H9 (cell line): ENCODE data around the gene CHN2. TPM values are rescaled to one million over a fixed set of nuclear protein-coding genes. Genes with fewer than 3 reads are reported as not detected.

ENCODE experiments used
- DNase-seq: peaks from one replicate; pipeline ENCODE4 v3.0.0-alpha.2; 2017
- H2AFZ ChIP-seq: one replicate; pipeline ENCODE4 v1.6.1; 2013; ENCODE audit warnings: mild to moderate bottlenecking, low read length, control low read depth, moderate library complexity
- H2AK5ac ChIP-seq: 2 replicates; pipeline ENCODE4 v1.6.1; 2013; ENCODE audit warnings: low read length, control low read depth, mixed read lengths; ENCODE audit not compliant: insufficient read length
- H2BK120ac ChIP-seq: one replicate; pipeline ENCODE4 v1.6.1; 2013; ENCODE audit warnings: low read depth, mild to moderate bottlenecking, low read length, control low read depth, inconsistent platforms; ENCODE audit not compliant: poor library complexity, severe bottlenecking
- H2BK12ac ChIP-seq: 2 replicates; pipeline ENCODE4 v1.6.1; 2013; ENCODE audit warnings: low read length, control low read depth, mixed read lengths, low read depth; ENCODE audit not compliant: insufficient read length
- H2BK15ac ChIP-seq: 2 replicates; pipeline ENCODE4 v1.6.1; 2013; ENCODE audit warnings: low read depth, low read length, control low read depth
- H2BK20ac ChIP-seq: one replicate; pipeline ENCODE4 v1.6.1; 2013; ENCODE audit warnings: low read depth, mild to moderate bottlenecking, low read length, control low read depth, inconsistent platforms; ENCODE audit not compliant: poor library complexity, severe bottlenecking
- H2BK5ac ChIP-seq: 2 replicates; pipeline ENCODE4 v1.6.1; 2013; ENCODE audit warnings: low read length, control low read depth, mixed read lengths; ENCODE audit not compliant: insufficient read length
- H3K14ac ChIP-seq: 2 replicates; pipeline ENCODE4 v1.6.1; 2013; ENCODE audit warnings: low read length, control low read depth; ENCODE audit not compliant: insufficient read depth
- H3K18ac ChIP-seq: 2 replicates; pipeline ENCODE4 v1.6.1; 2013; ENCODE audit warnings: low read depth, mild to moderate bottlenecking, mixed read lengths, low read length, control low read depth; ENCODE audit not compliant: insufficient read length
- H3K23ac ChIP-seq: 2 replicates; pipeline ENCODE4 v1.6.1; 2013; ENCODE audit warnings: low read length, control low read depth, mixed read lengths, low read depth; ENCODE audit not compliant: insufficient read length
- H3K23me2 ChIP-seq: 2 replicates; pipeline ENCODE4 v1.6.1; 2013; ENCODE audit warnings: low read depth, mild to moderate bottlenecking, mixed read lengths, low read length, control low read depth; ENCODE audit not compliant: insufficient read length, poor library complexity, severe bottlenecking
- H3K27ac ChIP-seq: 2 replicates; pipeline ENCODE4 v1.5.1; 2013; ENCODE audit warnings: low read length, control low read depth, mixed read lengths, low read depth; ENCODE audit not compliant: insufficient read length
- H3K27me3 ChIP-seq: 2 replicates; pipeline ENCODE4 v1.6.1; 2013; ENCODE audit warnings: low read length, control low read depth, inconsistent platforms; ENCODE audit not compliant: insufficient read depth
- H3K4ac ChIP-seq: 2 replicates; pipeline ENCODE4 v1.6.1; 2013; ENCODE audit warnings: low read depth, mild to moderate bottlenecking, control low read depth, inconsistent platforms, low read length, moderate library complexity
- H3K4me1 ChIP-seq: 2 replicates; pipeline ENCODE4 v1.6.1; 2013; ENCODE audit warnings: low read length, control low read depth, inconsistent platforms; ENCODE audit not compliant: insufficient read depth
- H3K4me2 ChIP-seq: 2 replicates; pipeline ENCODE4 v1.6.1; 2013; ENCODE audit warnings: low read length, control low read depth, mixed read lengths; ENCODE audit not compliant: insufficient read length, insufficient read depth
- H3K56ac ChIP-seq: 2 replicates; pipeline ENCODE4 v1.6.1; 2013; ENCODE audit warnings: low read depth, mild to moderate bottlenecking, mixed read lengths, low read length, control low read depth; ENCODE audit not compliant: insufficient read length
- H3K79me1 ChIP-seq: 2 replicates; pipeline ENCODE4 v1.6.1; 2013; ENCODE audit warnings: low read depth, mild to moderate bottlenecking, moderate library complexity, low read length, control low read depth, inconsistent platforms; ENCODE audit not compliant: insufficient read depth, poor library complexity, severe bottlenecking
- H3K79me2 ChIP-seq: 2 replicates; pipeline ENCODE4 v1.6.1; 2013; ENCODE audit warnings: low read length, control low read depth, inconsistent platforms; ENCODE audit not compliant: insufficient read depth
- H3K9ac ChIP-seq: 2 replicates; pipeline ENCODE4 v1.6.1; 2013; ENCODE audit warnings: low read length, control low read depth, mixed read lengths; ENCODE audit not compliant: insufficient read length; ENCODE audit errors: extremely low read depth
- H3K9me3 ChIP-seq: one replicate; pipeline ENCODE4 v1.6.1; 2013; ENCODE audit warnings: low read depth, low read length, inconsistent platforms; ENCODE audit not compliant: control insufficient read depth
- H3T11ph ChIP-seq: one replicate; pipeline ENCODE4 v1.6.1; 2013; ENCODE audit warnings: mild to moderate bottlenecking, low read length, control low read depth, inconsistent platforms
- H4K20me1 ChIP-seq: one replicate; pipeline ENCODE4 v1.6.1; 2013; ENCODE audit not compliant: control insufficient read depth, insufficient read length, insufficient read depth
- H4K5ac ChIP-seq: 2 replicates; pipeline ENCODE4 v1.6.1; 2013; ENCODE audit warnings: low read depth, mild to moderate bottlenecking, mixed read lengths, low read length, control low read depth; ENCODE audit not compliant: insufficient read length
- H4K8ac ChIP-seq: replicated peaks from 2 replicates; pipeline ENCODE4 v1.6.1; 2013; ENCODE audit warnings: low read length, control low read depth, mixed read lengths, low read depth; ENCODE audit not compliant: insufficient read length
- H4K91ac ChIP-seq: 2 replicates; pipeline ENCODE4 v1.6.1; 2013; ENCODE audit warnings: low read depth, mild to moderate bottlenecking, moderate library complexity, mixed read lengths, low read length, control low read depth; ENCODE audit not compliant: insufficient read length
- H3K27ac Mint-ChIP-seq, 3 experiments: 2 replicates in 2 of 3; 3 replicates in 1 of 3; pipeline ENCODE4 v1.8.0; 2020 to 2021; ENCODE audit warnings: mixed read lengths in 3 of 3, mild to moderate bottlenecking in 1 of 3, moderate library complexity in 1 of 3
- H3K27me3 Mint-ChIP-seq: 2 replicates; pipeline ENCODE4 v1.8.0; 2021; ENCODE audit warnings: low read depth, mild to moderate bottlenecking, moderate library complexity, mixed read lengths
- H3K36me3 Mint-ChIP-seq, 3 experiments: 2 replicates in 2 of 3; 3 replicates in 1 of 3; pipeline ENCODE4 v1.8.0; 2020 to 2021; ENCODE audit warnings: low read depth in 3 of 3, mixed read lengths in 3 of 3; ENCODE audit not compliant: insufficient read depth in 1 of 3
- H3K4me1 Mint-ChIP-seq, 2 experiments: 2 replicates each; pipeline ENCODE4 v1.8.0; 2020; ENCODE audit warnings: mixed read lengths in 2 of 2
- H3K4me3 Mint-ChIP-seq, 2 experiments: 2 replicates in 1 of 2; 3 replicates in 1 of 2; pipeline ENCODE4 v1.8.0; 2020 to 2021; ENCODE audit warnings: mild to moderate bottlenecking in 2 of 2, mixed read lengths in 2 of 2, moderate library complexity in 1 of 2
- H3K9me3 Mint-ChIP-seq, 2 experiments: 2 replicates in 1 of 2; 3 replicates in 1 of 2; pipeline ENCODE4 v1.8.0; 2020; ENCODE audit warnings: mild to moderate bottlenecking in 2 of 2, mixed read lengths in 2 of 2, moderate library complexity in 1 of 2
- WGBS: extraction: QIAGEN DNeasy Blood & Tissue Kit; methylation state at CpG from one replicate; pipeline ENCODE4 v1.1.7; 2013; ENCODE audit warnings: missing lambda C conversion rate, low lambda C conversion rate, mixed read lengths; ENCODE audit not compliant: insufficient read length; ENCODE audit errors: extremely low coverage; 5-methylcytosine and 5-hydroxymethylcytosine counted together
- total RNA-seq: library from RNA; stranded (reverse); gene quantifications from 2 replicates; pipeline ENCODE4 v1.2.1, GENCODE V29; 2021
- TF ChIP-seq, protein P1 (sequence below): fragments of 200-600 bp; sonication (generic); conservative IDR thresholded peaks from 3 replicates; pipeline ENCODE4 v1.8.0; 2021; ENCODE audit warnings: antibody characterized with exemption, mild to moderate bottlenecking

Gene CHN2
- total RNA-seq, 1 experiment from 2014 or later: 3.3 TPM

DNA sequence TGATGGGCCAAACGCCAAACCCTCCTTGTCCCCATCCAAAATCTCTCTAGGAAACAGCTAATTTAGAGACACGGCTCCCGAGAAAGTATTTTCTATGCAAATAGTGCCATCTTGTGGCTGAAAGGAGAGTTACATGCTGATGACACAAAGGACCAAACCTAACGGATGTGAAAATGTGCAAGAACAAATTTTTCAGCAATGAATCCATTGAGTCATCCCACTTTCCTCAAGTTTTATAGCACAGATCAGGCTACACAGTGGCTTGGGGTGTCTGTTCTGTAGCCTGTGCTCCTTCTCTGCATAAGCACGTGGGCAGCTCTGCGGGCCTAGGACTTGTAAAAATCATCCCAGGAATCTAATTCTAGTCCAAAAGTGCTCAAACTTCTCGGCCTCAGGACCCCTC, 214.3 kb downstream of the CHN2 start:
- Histone ChIP-seq H4K91ac (no peak overlapping the region), H3K27ac (no peak overlapping the region), H3K79me1 (no peaks in the 10 kb centered on the region), H3K14ac (no peak overlapping the region), H2BK15ac (no peak overlapping the region), H3K79me2 (no peaks in the 10 kb centered on the region), H3K4ac (no peak overlapping the region), H3K23ac (no peak overlapping the region), H3K18ac (no peak overlapping the region), H2BK120ac (no peak overlapping the region), H4K20me1 (no peaks in the 10 kb centered on the region), H3K4me2 (no peak overlapping the region), H4K8ac (no peak overlapping the region), H3K56ac (no peak overlapping the region), H3K23me2 (no peaks in the 10 kb centered on the region), H3K4me1 (peaks cover 4% of the 10 kb centered on the region; the same call in 1 of the 2 replicates), H3T11ph (no peak overlapping the region), H4K5ac (no peak overlapping the region), H2AK5ac (no peak overlapping the region), H2BK5ac (no peak overlapping the region), H3K9me3 (no peaks in the 10 kb centered on the region), H2BK20ac (no peak overlapping the region), H3K27me3 (no peaks in the 10 kb centered on the region), H3K9ac (no peak overlapping the region), H2AFZ (no peak overlapping the region), H2BK12ac (no peak overlapping the region)
- no CpG with 5 or more reads among the region's 7 CpGs for WGBS
- TF ChIP-seq, protein P1, sequence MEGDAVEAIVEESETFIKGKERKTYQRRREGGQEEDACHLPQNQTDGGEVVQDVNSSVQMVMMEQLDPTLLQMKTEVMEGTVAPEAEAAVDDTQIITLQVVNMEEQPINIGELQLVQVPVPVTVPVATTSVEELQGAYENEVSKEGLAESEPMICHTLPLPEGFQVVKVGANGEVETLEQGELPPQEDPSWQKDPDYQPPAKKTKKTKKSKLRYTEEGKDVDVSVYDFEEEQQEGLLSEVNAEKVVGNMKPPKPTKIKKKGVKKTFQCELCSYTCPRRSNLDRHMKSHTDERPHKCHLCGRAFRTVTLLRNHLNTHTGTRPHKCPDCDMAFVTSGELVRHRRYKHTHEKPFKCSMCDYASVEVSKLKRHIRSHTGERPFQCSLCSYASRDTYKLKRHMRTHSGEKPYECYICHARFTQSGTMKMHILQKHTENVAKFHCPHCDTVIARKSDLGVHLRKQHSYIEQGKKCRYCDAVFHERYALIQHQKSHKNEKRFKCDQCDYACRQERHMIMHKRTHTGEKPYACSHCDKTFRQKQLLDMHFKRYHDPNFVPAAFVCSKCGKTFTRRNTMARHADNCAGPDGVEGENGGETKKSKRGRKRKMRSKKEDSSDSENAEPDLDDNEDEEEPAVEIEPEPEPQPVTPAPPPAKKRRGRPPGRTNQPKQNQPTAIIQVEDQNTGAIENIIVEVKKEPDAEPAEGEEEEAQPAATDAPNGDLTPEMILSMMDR: peak; percentile 89
- H3K4me3 Mint-ChIP-seq: no peak overlapping the region; a peak in 1 of 5 replicates
- H3K4me1 Mint-ChIP-seq: peaks cover 22 to 28% of the 10 kb centered on the region in 2 experiments
- DNase-seq: peak; percentile 51
- no peaks in the 10 kb centered on the region for H3K9me3 Mint-ChIP-seq
- no peaks in the 10 kb centered on the region for H3K36me3 Mint-ChIP-seq
- no peak overlapping the region for H3K27ac Mint-ChIP-seq
- H3K27me3 Mint-ChIP-seq: peaks cover 1% of the 10 kb centered on the region; the same call in 1 of the 2 replicates
